SU-DHL-6 (cell line): ENCODE results near the gene ANO2.
"Not testable (repeated sequence)": the region's sequence is repeated elsewhere in the genome, so short reads cannot be mapped to it uniquely, and the experiment has no call there.

Experiments
- H2AFZ ChIP-seq: fragments of 200-600 bp; sonication (generic); 2 replicates; pipeline ENCODE4 v1.6.1; 2014; ENCODE audit warnings: low read depth, mild to moderate bottlenecking, moderate library complexity, mixed read lengths, antibody characterized with exemption, low read length; ENCODE audit not compliant: severe bottlenecking
- H3F3A ChIP-seq: fragments of 200-600 bp; shearing (Covaris generic); 2 replicates; pipeline ENCODE4 v1.6.0; 2016; ENCODE audit warnings: antibody characterized with exemption, mild to moderate bottlenecking; ENCODE audit not compliant: insufficient read depth
- H3K27ac ChIP-seq: fragments of 200-600 bp; sonication (generic); 2 replicates; pipeline ENCODE4 v1.5.1; 2016; ENCODE audit warnings: low read depth, mild to moderate bottlenecking, low read length, moderate library complexity, mixed read lengths
- H3K27me3 ChIP-seq: fragments of 200-600 bp; sonication (generic), shearing (Covaris generic); 2 replicates; pipeline ENCODE4 v1.6.0; 2014; ENCODE audit warnings: mild to moderate bottlenecking, low read length
- H3K36me3 ChIP-seq: fragments of 200-600 bp; sonication (generic); 2 replicates; pipeline ENCODE4 v1.6.1; 2014; ENCODE audit warnings: mild to moderate bottlenecking, low read length, mixed read lengths
- H3K4me2 ChIP-seq: fragments of 300-600, 200-600 bp; shearing (Covaris generic), sonication (generic); 2 replicates; pipeline ENCODE4 v1.6.0; 2014; ENCODE audit warnings: low read length, low read depth, mild to moderate bottlenecking; ENCODE audit not compliant: poor library complexity, severe bottlenecking
- H3K4me3 ChIP-seq: fragments of 200-600 bp; sonication (generic); 2 replicates; pipeline ENCODE4 v1.5.1; 2014; ENCODE audit warnings: antibody characterized with exemption, low read length, mild to moderate bottlenecking, mixed read lengths; ENCODE audit not compliant: insufficient read depth, poor library complexity, severe bottlenecking
- H3K79me2 ChIP-seq: fragments of 200-600 bp; sonication (generic); 2 replicates; pipeline ENCODE4 v1.6.1; 2014; ENCODE audit warnings: mild to moderate bottlenecking, low read length, moderate library complexity; ENCODE audit not compliant: insufficient read depth
- H3K9ac ChIP-seq: fragments of 200-600 bp; sonication (generic); 2 replicates; pipeline ENCODE4 v1.7.0; 2014; ENCODE audit warnings: mild to moderate bottlenecking, low read length
- H3K9me2 ChIP-seq: fragments of 200-600 bp; sonication (generic); replicated peaks from 2 replicates; pipeline ENCODE4 v1.6.1; 2014; ENCODE audit warnings: low read length; ENCODE audit not compliant: insufficient read depth
- H3K9me3 ChIP-seq: fragments of 200-600 bp; sonication (generic); 2 replicates; pipeline ENCODE4 v1.6.1; 2014; ENCODE audit warnings: low read length, mixed read lengths; ENCODE audit not compliant: insufficient read depth
- H4K20me1 ChIP-seq: fragments of 200-600 bp; sonication (generic); 2 replicates; pipeline ENCODE4 v1.6.1; 2014; ENCODE audit warnings: low read depth, mild to moderate bottlenecking, antibody characterized with exemption, low read length, moderate library complexity, mixed read lengths
- CTCF ChIP-seq: fragments of 200-600 bp; sonication (generic); IDR thresholded peaks from one replicate; pipeline ENCODE4 v1.5.1; 2017; ENCODE audit warnings: antibody characterized with exemption, mild to moderate bottlenecking, low read length, moderate library complexity; ENCODE audit not compliant: insufficient read depth, poor library complexity, severe bottlenecking
- EZH2phosphoT487 ChIP-seq: fragments of 200-600 bp; sonication (generic), shearing (Covaris generic); conservative IDR thresholded peaks from 2 replicates; pipeline ENCODE4 v1.6.1; 2018; ENCODE audit warnings: mild to moderate bottlenecking, antibody characterized with exemption, low read length, moderate library complexity, mixed read lengths

Gene ANO2

GRCh38 chr12:5537771-5538170, 407.3 kb downstream of the ANO2 start:
- Histone ChIP-seq H3K4me3 (no peak overlapping the region), H4K20me1 (no peaks in the 10 kb centered on the region), H3K36me3 (no peaks in the 10 kb centered on the region), H3F3A (no peaks in the 10 kb centered on the region), H3K27ac (no peak overlapping the region), H3K79me2 (no peaks in the 10 kb centered on the region), H3K27me3 (no peaks in the 10 kb centered on the region), H3K9me2 (no peaks in the 10 kb centered on the region), H3K9me3 (no peaks in the 10 kb centered on the region), H3K4me2 (no peak overlapping the region), H2AFZ (no peak overlapping the region), H3K9ac (no peak overlapping the region)
- no peak for TF ChIP-seq CTCF
- no peak for TF ChIP-seq EZH2phosphoT487

- not testable (repeated sequence) for H3K9ac ChIP-seq, H2AFZ ChIP-seq, H3K79me2 ChIP-seq, H3K9me3 ChIP-seq, H4K20me1 ChIP-seq, H3K27ac ChIP-seq, H3K36me3 ChIP-seq, H3K4me3 ChIP-seq, H3K9me2 ChIP-seq, H3K27me3 ChIP-seq, H3K4me2 ChIP-seq, H3F3A ChIP-seq
Measured at GRCh38 chr12:5537026-5537615, 407.9 kb downstream of the ANO2 start.

- no peaks in the 10 kb centered on the region for H4K20me1 ChIP-seq
- H3F3A ChIP-seq: no peaks in the 10 kb centered on the region
- H3K4me2 ChIP-seq: no peak overlapping the region
- H3K9me2 ChIP-seq: no peaks in the 10 kb centered on the region
- H2AFZ ChIP-seq: no peak overlapping the region
- no peaks in the 10 kb centered on the region for H3K27me3 ChIP-seq
- no peaks in the 10 kb centered on the region for H3K36me3 ChIP-seq
- no peak overlapping the region for H3K9ac ChIP-seq
- H3K4me3 ChIP-seq: no peak overlapping the region
- TF ChIP-seq CTCF: no peak
- TF ChIP-seq EZH2phosphoT487: no peak
- H3K9me3 ChIP-seq: no peaks in the 10 kb centered on the region
- no peak overlapping the region for H3K27ac ChIP-seq
- no peaks in the 10 kb centered on the region for H3K79me2 ChIP-seq
Measured at GRCh38 chr12:5535541-5535940, 409.5 kb downstream of the ANO2 start.

GRCh38 chr12:5534426-5535199, 410.4 kb downstream of the ANO2 start:
- Histone ChIP-seq H3K9me3 (no peaks in the 10 kb centered on the region), H3F3A (no peaks in the 10 kb centered on the region), H3K9ac (no peak overlapping the region), H3K27me3 (no peaks in the 10 kb centered on the region), H2AFZ (no peak overlapping the region), H3K4me2 (no peak overlapping the region), H3K79me2 (no peaks in the 10 kb centered on the region), H3K9me2 (no peaks in the 10 kb centered on the region), H3K4me3 (no peak overlapping the region), H3K36me3 (no peaks in the 10 kb centered on the region), H4K20me1 (no peaks in the 10 kb centered on the region), H3K27ac (no peak overlapping the region)
- TF ChIP-seq CTCF: no peak
- no peak for TF ChIP-seq EZH2phosphoT487
